Measurements from ENCODE around the gene MYMK.
A peak's percentile ranks its signal among the peaks of the same experiment; 100 is the strongest.
"Not testable (repeated sequence)": the region's sequence is repeated elsewhere in the genome, so short reads cannot be mapped to it uniquely, and the experiment has no call there.

MYMK gene, protein sequence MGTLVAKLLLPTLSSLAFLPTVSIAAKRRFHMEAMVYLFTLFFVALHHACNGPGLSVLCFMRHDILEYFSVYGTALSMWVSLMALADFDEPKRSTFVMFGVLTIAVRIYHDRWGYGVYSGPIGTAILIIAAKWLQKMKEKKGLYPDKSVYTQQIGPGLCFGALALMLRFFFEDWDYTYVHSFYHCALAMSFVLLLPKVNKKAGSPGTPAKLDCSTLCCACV

DNA sequence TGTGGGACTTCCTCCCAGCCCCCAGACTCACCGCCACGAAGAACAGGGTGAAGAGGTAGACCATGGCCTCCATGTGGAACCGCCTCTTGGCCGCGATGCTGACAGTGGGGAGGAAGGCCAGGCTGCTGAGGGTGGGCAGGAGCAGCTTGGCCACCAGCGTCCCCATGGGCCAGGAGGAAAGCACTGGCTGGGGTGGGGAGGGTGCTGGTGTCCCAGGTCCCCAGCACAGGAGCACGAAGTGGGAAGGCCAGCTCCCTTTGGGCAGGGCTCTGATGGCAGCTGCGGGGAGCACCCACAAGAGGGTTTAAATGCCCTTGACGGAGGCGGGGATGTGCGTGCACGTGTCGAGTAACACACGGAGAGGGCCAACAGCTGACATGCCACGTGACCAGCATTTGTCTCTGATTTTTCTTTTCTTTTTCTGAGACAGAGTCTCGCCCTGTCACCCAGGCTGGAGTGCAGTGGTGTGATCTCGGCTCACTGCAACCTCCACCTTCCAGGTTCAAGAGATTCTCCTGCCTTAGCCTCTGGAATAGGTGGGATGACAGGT is at the start of gene MYMK:
MYMK (minus strand) TSS at position 281 of the 550 bp plus-strand sequence; CDS start at position 166, 115 bp downstream.
- no peak for DNase-seq

DNA sequence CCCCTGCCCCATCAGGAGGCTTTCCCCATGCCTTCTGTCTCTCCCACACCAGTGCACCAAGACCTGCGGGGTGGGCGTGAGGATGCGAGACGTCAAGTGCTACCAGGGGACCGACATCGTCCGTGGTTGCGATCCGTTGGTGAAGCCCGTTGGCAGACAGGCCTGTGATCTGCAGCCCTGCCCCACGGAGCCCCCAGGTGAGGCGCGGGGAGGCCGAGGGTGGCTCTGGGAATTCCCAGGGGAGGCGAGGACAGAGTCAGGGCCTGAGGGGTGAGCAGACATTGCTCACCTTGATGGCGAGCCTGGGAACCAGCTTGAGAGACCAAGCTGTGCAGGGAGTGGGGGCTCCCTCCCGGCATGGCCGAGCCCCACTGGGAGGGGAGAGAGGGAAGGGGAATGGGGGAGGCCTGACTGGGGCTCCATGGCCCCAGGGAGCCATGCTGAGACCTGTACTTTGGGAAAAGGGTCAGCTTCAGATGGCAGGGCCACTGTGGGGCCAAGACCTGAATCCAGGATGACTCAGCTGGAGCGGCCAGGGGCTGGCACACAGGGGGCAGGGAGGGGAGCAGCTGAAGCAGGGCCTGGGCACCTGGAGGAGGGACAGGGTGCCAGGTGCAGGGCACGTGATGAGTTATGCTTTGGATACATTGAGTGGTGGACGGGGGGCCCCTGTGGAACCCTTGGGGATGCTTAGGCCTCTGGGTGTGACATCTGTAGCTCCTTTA is 49.2 kb upstream of the MYMK start:
- no peak for DNase-seq

DNA sequence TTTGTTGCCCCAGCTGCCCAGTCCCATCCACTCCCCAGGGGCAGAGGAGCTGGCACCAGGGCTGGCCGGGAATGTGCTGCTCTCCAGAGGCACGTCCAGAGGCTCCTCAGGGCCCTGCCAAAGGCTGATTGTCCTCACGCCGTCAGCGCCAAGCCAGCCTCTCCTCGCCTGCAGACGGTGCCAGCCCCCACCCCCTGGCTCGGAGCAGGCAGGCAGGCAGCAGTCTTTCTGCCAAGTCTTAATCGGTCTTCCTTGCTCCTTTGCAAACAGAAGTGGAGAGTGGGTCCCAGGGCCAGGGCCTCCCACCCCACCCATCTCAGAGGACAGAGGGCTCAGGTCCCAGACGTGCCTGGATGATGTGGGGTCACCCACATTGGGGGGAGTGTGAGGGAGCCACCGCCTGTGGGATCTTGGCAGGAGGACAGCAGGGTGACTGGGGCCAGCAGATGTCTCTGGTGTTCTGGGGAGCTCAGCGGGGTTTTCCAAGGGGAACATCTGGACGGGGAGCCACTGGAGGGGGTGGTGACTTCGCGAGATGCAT is 48.1 kb upstream of the MYMK start:
- DNase-seq: peak; percentile 72

DNA sequence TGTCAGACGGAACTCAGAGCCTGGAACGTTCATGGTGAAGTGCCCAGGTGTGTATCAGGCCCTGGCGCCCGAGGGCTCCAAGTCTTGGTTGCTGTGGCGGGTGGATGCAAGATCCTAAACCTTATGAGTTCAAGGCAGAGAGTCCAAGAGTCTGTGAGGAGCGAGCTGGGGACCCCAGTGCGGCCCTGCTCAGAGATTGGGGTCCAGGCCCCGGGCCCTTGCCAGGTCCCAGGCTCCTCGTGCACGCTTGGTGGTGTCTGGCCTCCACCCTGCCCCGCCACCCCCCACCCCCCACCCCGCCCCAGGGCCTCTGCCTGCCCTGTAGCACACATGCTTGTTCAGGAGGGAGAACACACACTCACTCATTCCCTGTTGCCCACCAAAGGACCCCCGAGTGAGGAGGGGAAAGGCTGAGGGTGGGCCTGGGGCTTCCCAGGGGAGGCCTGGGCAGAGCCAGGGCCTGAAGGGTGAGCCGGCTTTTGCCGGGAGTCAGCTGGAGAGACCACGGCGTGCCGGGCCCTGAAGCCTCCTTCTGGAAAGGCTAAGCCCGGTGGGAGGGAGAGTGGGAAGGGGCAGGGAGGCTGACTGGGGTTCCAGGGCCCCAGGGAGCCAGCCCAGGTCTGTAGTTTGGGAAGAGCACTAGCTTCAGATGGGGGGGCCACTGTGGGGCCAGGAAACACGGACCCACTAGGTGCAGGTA is 47.3 kb upstream of the MYMK start:
- DNase-seq: no peak

DNA sequence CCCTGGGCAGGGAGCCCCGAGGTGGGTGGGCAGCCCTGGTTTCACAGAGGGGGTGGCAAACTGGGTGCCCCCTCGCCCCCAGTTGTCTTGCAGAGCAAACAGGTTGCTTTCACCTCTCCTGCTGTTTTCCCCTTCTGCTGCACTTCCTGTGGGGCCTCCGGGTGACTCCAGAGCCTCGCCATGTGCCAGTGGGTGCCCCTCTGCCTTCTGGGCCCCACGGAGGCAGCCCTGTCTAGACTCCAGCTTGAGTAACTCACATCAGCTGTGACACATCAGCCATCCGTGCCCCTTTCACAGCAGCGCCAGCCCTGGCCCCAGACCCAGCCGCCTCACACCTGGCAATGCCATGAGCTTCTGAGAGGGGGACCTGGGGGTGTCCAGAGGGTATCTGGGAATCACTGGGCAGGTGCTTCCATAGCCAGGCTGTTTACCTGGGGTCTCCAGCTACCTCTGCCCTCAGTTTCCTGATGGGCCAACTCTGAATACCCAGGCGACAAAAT is 46.7 kb upstream of the MYMK start:
- peak; percentile 27 for DNase-seq

DNA sequence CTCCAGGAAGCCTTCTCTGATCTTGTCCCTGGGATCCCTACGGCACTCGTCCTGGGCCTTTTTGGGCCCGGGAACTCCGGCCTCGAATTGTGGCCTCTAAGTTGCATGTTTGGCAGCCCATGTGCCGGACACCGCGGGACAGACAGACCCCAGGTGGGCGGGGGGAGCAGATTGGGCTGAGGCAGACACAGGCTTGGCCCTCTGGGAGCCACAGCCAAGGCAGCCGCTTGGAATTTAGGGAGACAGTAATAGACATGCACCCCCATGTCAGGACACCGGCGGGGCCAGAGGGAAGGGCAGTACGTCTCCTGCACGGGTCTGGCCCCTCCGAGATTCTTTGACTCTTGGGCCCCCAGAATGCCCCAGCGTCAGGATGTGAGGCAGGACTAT is 45.9 kb upstream of the MYMK start:
- DNase-seq: no peak

DNA sequence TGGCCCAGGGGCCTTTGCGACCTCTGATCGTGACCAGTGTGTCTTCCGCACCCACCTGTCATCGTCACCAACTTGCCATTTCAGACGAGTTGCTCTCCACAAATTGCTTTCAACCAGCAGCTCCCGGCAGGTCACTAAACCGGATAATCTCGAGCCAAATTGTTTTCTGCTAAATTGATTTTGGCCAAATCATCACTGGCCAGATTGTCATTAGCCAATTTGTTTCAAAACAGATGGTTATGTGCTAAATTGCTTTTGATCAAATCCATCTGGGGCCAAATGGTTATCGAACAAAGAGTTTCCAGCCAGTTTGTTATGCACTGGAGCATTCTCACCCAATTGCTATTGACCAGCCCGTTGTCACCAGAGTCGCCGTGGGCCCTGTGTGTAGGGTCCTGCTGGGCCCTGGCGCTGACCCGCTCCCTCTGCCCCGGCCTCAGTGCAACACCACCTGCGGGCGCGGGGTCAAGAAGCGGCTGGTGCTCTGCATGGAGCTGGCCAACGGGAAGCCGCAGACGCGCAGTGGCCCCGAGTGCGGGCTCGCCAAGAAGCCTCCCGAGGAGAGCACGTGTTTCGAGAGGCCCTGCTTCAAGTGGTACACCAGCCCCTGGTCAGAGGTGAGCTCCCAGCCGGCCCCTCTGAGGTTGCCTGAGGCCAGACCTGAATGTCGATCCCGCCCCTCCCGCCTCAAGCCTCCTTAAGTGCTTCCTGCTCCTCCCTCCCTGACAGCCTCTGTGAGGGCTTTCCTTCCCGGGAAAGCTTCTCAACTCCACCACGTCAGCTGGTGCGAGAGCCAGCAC is 45.3 kb upstream of the MYMK start:
- no peak for DNase-seq

DNA sequence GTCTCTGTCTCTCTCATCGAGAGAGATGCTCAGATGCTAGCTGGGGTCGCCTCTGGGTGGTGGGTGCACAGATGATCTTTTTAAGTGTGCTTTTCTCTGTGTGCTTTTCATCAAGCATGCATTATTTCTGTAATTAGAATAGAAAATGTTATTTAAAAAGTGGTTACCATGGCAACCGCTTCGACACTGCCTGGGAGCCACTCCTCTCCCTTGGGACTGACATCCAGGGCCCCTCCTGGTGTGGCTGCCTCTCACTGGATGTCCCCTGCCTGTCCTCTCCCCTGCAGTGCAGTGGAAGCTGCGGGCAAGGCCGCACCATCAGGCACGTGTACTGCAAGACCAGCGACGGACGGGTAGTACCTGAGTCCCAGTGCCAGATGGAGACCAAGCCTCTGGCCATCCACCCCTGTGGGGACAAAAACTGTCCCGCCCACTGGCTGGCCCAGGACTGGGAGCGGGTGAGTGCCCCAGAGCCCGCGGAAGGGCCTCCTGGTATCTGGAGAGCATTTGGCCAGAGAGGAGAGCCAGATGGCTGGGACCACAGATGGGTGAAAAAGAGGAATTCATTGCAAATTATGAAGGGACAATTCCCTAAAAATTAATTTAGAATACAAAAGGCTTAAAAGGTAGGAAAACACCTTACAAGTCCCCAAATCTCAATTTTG is 44.5 kb upstream of the MYMK start:
- no peak for DNase-seq

DNA sequence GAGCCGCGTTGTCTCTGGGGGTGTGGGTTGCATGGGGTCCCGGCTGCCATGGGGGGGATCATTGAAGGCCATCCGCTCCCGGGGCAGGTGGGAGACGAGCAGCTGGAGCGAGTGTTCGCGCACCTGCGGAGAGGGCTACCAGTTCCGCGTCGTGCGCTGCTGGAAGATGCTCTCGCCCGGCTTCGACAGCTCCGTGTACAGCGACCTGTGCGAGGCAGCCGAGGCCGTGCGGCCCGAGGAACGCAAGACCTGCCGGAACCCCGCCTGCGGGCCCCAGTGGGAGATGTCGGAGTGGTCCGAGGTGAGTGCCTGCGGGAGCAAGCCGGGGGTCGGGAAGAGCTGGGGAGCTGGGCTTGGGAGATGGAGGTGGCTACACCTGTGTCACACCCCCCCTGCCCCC is 43.4 kb upstream of the MYMK start:
- DNase-seq: no peak

DNA sequence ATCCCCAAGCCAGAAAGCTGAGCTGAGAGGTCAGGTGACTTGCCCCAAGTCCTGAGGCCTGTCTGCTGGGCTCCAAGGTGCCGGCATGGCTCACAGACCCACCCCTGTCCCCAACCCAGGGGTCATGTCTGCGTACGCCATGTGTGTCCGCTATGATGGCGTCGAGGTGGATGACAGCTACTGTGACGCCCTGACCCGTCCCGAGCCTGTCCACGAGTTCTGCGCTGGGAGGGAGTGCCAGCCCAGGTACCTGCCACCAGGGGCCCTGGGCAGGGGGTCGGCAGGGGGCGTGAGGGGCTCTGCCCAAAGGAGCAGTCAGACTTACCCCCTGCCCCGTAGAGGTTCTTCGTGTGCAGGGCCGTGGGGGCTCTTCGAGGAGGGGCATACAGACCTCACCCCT is 42.1 kb upstream of the MYMK start:
- no peak for DNase-seq

DNA sequence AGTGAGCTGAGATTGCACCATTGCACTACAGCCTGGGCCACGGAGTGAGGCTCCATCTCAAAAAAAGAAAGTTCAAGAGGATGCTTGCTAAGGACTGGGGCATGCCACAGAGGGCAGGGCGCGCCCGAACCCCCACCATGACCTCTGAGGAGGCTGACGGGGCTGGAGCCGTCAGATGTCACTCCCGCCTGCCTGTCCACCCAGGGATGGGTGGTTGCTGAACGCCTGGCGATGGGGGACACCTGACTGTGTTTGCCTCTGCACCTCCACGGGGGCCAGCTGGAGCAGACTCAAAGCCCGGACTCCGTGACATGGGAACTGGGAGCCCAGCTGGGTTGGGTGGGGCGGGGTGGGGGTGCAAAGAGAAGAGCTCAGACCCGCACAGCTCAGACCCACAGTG is 41.6 kb upstream of the MYMK start:
- DNase-seq: no peak

DNA sequence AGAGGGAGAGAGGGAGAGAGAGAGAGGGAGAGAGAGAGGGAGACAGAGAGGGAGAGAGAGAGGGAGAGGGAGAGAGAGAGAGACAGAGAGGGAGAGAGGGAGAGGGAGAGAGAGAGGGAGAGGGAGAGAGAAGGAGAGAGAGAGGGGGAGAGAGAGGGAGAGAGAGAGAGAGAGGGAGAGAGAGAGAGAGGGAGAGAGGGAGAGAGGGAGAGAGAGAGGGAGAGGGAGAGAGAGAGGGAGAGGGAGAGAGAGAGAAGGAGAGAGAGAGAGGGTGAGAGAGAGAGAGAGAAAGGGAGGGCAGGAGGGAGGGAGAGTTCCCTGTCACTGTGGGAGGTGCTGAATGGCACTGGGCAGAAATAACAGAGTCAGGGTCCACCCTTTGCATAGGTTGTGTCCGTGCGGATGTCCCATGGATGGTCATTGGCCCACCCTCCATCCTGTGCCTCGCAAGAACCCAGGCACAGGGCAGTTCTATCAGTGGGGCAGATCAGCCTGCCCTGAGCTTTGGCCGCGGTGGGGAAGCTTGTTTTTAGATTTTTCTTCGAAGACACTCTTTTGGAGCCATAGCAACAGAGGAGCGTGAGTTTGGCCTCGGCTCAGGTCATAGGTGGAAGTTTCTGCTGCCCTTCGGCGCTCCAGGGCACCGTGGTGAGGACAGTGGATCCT is 39.8 kb upstream of the MYMK start:
- DNase-seq: no peak

DNA sequence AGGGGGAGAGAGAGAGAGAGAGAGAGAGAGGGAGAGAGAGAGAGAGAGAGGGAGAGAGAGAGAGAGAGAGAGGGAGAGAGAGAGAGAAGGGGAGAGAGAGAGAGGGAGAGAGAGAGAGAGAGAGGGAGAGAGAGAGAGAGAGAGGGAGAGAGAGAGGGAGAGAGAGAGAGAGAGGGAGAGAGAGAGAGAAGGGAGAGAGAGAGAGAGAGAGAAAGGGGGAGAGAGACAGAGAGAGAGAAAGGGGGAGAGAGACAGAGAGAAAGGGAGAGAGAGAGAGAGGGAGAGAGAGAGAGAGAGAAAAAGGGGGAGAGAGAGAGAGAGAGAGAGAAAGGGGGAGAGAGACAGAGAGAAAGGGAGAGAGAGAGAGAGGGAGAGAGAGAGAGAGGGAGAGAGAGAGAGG is 39.1 kb upstream of the MYMK start:
- DNase-seq: not testable (repeated sequence)

DNA sequence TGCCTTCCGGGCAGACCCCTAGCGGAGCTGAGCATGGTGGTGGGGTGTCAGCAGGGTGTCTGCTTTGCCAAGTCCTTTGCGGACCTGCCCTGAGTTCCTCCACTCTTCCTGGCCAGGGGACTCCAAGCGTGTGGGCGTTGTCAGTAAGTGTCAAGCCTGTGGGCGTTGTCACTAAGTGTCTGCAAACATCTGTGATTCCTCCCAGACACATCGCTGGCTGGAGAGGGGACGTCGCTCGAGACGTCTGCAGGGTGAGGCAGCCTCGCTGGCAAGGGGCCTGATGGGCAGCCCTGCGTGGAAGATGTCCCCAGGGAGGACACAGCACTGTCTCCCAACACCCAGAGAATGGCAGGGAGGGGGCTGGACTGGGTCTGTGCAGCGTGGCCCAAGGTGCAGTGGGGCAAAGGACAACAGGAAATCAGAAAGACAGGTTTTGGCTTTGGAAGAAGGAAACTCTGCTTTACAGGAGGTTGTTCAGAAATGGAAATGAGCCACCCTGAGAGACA is 38.6 kb upstream of the MYMK start:
- peak; percentile 85 for DNase-seq

DNA sequence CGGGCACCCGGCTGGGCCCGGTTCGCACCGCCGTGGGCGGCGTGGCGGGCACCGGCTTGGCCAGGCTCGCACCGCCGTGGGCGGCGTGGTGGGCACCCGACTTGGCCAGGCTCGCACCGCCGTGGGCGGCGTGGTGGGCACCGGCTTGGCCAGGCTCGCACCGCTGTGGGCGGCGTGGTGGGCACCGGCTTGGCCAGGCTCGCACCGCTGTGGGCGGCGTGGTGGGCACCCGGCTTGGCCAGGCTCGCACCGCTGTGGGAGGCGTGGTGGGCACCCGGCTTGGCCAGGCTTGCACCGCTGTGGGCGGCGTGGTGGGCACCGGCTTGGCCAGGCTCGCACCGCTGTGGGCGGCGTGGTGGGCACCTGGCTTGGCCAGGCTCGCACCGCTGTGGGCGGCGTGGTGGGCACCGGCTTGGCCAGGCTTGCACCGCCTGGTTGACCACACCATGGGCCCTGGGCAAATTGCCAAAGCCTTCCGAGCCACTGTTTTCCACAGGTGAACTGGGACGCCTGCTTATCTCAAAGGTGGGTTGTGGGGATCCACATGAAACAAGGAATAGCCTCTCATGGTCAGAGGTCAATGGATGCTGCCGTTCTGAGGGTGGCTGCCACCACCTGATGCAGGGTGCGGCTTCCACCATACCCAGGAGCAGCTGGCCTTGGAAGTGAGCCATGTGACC is 38.0 kb upstream of the MYMK start:
- no peak for DNase-seq

DNA sequence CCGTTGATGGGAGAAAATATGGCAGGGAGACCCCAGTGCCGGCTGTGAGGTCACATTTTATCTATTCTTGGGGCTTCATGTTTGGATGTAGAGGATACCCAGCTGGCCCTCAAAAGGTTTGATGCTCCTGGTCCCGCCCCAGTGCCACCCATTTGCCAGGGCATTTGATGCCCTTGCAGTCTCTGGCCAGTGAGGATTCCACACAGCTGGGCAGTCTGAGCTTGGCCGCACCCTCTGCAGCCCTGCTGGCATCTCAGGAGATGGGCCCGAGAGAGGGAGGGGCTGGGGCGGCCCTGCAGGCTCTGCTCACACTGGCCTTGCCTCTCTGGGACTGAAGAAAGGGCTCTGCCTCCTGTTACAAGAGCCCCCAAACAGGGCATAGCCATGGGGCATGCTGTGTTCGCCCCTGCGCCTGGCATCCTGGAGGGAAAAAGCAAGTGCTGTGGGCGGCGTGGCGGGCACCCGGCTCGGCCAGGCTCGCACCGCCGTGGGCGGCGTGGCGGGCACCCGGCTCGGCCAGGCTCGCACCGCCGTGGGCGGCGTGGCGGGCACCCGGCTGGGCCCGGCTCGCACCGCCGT is 37.3 kb upstream of the MYMK start:
- DNase-seq: no peak

DNA sequence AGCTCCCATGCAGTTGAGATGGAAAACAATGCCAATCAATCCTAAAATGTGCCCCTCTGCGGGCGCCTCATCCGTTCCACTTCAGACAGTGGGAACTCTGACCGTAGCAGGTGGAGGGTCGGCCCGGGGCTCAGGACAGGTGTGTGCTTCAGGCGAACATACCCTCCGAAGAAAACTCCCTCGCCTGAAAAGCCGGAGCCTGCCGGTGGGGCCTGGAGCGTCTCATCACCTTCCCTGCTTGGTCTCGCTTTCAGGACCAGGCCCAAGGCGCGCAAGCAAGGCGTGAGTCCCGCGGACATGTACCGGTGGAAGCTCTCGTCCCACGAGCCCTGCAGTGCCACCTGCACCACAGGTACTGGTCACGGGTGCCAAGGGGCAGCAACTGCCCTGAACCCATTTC is 36.2 kb upstream of the MYMK start:
- DNase-seq: no peak

DNA sequence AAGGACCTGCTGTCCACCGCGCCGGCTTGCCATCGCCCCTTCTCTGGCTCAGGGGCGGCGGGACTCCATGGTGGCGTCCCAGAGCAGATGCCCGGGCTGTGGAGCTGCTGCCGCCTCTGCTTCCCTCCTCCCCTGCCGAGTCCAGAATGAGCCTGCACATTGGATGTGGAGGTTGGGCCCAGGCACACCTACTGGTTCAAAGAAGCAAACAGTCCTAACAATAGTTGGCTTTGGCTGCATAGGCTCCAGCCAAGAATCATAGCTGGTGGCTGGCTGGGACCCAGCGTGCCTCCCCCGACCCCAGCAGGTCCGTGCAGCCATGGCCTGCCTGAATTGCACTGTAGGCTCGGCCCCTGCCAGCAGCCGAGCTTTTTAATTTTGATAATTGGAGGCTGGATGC is 35.6 kb upstream of the MYMK start:
- peak; percentile 46 for DNase-seq

DNA sequence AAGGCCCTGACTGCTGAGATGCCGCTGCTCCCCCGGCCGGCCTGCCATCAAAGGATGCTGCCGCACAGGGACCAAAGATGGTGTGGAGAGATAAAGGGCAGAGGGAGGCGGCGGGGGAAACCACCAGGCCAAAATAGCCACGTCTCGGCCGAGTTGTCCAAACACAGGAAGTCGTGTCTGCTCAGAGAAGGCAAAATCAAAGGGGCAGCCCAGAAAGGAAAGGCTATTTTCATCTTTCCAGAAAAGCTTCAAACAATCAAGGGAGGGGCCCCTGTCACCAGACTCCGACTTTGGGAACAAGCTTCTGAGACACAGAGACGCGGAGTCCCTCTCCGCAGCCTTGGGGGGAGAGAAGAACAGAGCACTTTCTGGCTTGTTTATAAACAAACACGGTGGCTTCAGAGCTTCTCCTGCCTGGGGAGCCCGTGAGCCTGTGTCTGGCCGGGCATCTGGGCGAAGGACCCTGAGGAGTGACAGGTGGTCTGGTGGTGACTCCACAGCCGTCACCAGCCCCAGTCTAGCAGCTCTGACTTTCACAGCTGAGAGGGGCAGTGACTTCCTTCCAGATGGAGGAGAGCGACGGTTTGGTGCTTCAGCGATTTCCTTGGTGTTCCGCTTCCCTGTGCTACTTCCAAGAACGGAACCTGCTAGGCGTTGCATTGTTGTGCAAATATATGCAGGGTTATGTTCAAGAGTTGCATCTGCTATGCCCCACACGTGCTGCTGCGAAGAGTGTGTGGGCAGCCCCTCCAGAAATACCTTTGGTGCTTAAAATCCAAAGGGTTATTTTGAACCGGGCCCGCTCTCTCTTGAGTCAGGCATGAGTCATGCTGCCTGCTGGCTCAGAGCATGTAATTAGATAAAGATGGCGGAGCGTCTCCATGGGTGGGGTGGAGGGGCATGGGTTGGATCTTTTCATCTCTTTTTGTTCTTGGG is 33.7 kb upstream of the MYMK start:
- DNase-seq: peak; percentile 72

Measured in NCI-H69 (cell line).